ENCODE measurements around the gene ERO1A.

DNA sequence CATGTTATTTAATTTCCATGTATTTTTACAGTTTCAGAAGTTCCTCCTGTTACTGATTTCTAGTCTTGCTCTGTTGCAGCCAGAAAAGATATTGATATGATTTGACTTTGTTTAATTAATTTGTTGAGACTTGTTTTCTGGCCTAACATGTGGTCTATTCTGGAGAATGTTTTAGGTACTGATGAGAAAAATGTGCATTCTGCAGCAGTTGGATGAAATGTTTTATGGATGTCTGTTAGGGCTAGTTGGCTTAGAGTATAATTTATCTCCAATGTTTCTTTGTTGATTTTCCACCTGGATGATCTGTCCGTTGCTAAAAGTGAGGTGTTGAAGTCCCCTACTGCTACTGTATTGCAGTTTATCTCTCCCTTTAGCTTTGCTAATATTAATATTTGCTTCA is 88.3 kb downstream of the ERO1A start:
- TF ChIP-seq, protein P1, sequence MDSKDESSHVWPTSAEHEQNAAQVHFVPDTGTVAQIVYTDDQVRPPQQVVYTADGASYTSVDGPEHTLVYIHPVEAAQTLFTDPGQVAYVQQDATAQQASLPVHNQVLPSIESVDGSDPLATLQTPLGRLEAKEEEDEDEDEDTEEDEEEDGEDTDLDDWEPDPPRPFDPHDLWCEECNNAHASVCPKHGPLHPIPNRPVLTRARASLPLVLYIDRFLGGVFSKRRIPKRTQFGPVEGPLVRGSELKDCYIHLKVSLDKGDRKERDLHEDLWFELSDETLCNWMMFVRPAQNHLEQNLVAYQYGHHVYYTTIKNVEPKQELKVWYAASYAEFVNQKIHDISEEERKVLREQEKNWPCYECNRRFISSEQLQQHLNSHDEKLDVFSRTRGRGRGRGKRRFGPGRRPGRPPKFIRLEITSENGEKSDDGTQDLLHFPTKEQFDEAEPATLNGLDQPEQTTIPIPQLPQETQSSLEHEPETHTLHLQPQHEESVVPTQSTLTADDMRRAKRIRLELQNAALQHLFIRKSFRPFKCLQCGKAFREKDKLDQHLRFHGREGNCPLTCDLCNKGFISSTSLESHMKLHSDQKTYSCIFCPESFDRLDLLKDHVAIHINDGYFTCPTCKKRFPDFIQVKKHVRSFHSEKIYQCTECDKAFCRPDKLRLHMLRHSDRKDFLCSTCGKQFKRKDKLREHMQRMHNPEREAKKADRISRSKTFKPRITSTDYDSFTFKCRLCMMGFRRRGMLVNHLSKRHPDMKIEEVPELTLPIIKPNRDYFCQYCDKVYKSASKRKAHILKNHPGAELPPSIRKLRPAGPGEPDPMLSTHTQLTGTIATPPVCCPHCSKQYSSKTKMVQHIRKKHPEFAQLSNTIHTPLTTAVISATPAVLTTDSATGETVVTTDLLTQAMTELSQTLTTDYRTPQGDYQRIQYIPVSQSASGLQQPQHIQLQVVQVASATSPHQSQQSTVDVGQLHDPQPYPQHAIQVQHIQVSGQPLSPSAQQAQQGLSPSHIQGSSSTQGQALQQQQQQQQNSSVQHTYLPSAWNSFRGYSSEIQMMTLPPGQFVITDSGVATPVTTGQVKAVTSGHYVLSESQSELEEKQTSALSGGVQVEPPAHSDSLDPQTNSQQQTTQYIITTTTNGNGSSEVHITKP (tag by site-specific recombination; IDR thresholded peaks at IDR 0.05) = no peak
- TF ChIP-seq ZNF549 (tag by site-specific recombination; IDR thresholded peaks at IDR 0.05) (no peak), ZNF335 (tag by site-specific recombination; conservative IDR thresholded peaks at IDR 0.05) (no peak), ZNF639 (tag by site-specific recombination; IDR thresholded peaks at IDR 0.05) (no peak), WT1 (tag by site-specific recombination; IDR thresholded peaks at IDR 0.05) (no peak), ZNF121 (tag by site-specific recombination; IDR thresholded peaks at IDR 0.05) (no peak), ZNF184 (tag by site-specific recombination; IDR thresholded peaks at IDR 0.05) (no peak), ZNF114 (tag by site-specific recombination; IDR thresholded peaks at IDR 0.05) (no peak), YY1 (tag by site-specific recombination; IDR thresholded peaks at IDR 0.05) (no peak), ZNF530 (tag by site-specific recombination; IDR thresholded peaks at IDR 0.05; ENCODE audit: low read depth) (no peak)
- TF ChIP-seq, protein P2, sequence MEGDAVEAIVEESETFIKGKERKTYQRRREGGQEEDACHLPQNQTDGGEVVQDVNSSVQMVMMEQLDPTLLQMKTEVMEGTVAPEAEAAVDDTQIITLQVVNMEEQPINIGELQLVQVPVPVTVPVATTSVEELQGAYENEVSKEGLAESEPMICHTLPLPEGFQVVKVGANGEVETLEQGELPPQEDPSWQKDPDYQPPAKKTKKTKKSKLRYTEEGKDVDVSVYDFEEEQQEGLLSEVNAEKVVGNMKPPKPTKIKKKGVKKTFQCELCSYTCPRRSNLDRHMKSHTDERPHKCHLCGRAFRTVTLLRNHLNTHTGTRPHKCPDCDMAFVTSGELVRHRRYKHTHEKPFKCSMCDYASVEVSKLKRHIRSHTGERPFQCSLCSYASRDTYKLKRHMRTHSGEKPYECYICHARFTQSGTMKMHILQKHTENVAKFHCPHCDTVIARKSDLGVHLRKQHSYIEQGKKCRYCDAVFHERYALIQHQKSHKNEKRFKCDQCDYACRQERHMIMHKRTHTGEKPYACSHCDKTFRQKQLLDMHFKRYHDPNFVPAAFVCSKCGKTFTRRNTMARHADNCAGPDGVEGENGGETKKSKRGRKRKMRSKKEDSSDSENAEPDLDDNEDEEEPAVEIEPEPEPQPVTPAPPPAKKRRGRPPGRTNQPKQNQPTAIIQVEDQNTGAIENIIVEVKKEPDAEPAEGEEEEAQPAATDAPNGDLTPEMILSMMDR (tag by site-specific recombination; IDR thresholded peaks at IDR 0.05) = no peak
- TF ChIP-seq, protein P3, sequence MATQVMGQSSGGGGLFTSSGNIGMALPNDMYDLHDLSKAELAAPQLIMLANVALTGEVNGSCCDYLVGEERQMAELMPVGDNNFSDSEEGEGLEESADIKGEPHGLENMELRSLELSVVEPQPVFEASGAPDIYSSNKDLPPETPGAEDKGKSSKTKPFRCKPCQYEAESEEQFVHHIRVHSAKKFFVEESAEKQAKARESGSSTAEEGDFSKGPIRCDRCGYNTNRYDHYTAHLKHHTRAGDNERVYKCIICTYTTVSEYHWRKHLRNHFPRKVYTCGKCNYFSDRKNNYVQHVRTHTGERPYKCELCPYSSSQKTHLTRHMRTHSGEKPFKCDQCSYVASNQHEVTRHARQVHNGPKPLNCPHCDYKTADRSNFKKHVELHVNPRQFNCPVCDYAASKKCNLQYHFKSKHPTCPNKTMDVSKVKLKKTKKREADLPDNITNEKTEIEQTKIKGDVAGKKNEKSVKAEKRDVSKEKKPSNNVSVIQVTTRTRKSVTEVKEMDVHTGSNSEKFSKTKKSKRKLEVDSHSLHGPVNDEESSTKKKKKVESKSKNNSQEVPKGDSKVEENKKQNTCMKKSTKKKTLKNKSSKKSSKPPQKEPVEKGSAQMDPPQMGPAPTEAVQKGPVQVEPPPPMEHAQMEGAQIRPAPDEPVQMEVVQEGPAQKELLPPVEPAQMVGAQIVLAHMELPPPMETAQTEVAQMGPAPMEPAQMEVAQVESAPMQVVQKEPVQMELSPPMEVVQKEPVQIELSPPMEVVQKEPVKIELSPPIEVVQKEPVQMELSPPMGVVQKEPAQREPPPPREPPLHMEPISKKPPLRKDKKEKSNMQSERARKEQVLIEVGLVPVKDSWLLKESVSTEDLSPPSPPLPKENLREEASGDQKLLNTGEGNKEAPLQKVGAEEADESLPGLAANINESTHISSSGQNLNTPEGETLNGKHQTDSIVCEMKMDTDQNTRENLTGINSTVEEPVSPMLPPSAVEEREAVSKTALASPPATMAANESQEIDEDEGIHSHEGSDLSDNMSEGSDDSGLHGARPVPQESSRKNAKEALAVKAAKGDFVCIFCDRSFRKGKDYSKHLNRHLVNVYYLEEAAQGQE (tag by site-specific recombination; IDR thresholded peaks at IDR 0.05) = no peak

Data from HEK293 (cell line).